Measurements from ENCODE around the gene HDC.

Gene HDC

GRCh38 chr15:50229336-50229735 is 36.2 kb downstream of the HDC start:
- H4K20me1 ChIP-seq = no peaks in the 10 kb centered on the region
- peaks cover 7% of the 10 kb centered on the region; the same call in 1 of the 2 replicates for H3K4me1 ChIP-seq
- TF ChIP-seq Cebpa-rat (IDR thresholded peaks at IDR 0.05) = no peak

DNA sequence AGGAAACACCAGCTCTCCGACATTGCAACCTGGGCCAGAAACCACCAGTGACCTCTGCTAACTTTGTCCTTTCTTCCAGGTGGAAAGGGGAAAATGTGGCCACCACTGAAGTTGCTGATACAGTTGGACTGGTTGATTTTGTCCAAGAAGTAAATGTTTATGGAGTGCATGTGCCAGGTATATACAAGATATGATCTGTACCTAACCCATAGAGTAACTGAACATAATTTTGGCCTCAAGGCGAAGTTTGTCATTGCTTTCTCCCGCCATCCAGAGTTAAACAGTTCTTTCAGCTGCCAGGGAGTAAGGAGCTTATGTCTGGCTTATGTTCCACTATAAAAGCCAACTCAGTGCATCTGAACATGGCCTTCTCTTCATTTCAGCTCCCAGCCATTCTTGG is 36.7 kb downstream of the HDC start:
- H3K4me3 ChIP-seq = no peak overlapping the region
- no peak overlapping the region for H3K4me2 ChIP-seq
- no peak for TF ChIP-seq Cebpa-rat (IDR thresholded peaks at IDR 0.05)
- no peaks in the 10 kb centered on the region for H4K20me1 ChIP-seq
- no peaks in the 10 kb centered on the region for H3K27me3 ChIP-seq
- H3K27ac ChIP-seq = no peak overlapping the region
- H3K36me3 ChIP-seq = peaks cover 80% of the 10 kb centered on the region
- peaks cover 7% of the 10 kb centered on the region; the same call in 1 of the 2 replicates for H3K4me1 ChIP-seq
- no peaks in the 10 kb centered on the region for H3K9me3 ChIP-seq
- H3K9ac ChIP-seq = no peak overlapping the region

More at GRCh38 chr15:50229336-50229735, 36.2 kb downstream of the HDC start:
- no peaks in the 10 kb centered on the region for H3K9me3 ChIP-seq
- H3K4me3 ChIP-seq = no peak overlapping the region
- H3K27me3 ChIP-seq = no peaks in the 10 kb centered on the region
- no peak overlapping the region for H3K9ac ChIP-seq
- no peak overlapping the region for H3K4me2 ChIP-seq
- H3K27ac ChIP-seq = no peak overlapping the region
- peaks cover 80% of the 10 kb centered on the region for H3K36me3 ChIP-seq

DNA sequence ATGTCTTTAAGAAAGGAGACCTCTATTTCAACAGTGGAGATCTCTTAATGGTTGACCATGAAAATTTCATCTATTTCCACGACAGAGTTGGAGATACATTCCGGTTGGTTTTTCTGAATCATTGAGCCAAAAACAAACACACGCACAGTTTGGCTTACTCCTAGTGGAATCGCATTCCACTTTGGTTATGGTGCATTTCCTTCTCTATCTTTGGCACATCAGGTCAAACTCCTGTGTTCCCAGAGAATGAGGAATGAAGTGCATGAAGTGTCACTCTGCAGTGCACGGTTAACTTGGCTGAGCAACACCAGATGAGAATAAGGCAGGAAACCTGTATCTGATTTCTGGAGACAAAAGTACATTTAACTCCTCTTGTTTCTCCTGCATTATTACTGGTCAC is 38.5 kb downstream of the HDC start:
- Histone ChIP-seq H3K27me3 (no peaks in the 10 kb centered on the region), H3K9ac (no peak overlapping the region), H4K20me1 (no peaks in the 10 kb centered on the region), H3K4me3 (no peak overlapping the region), H3K9me3 (no peaks in the 10 kb centered on the region), H3K36me3 (peaks cover 78% of the 10 kb centered on the region), H3K27ac (no peak overlapping the region), H3K4me2 (no peak overlapping the region), H3K4me1 (peaks cover 11% of the 10 kb centered on the region)
- no peak for TF ChIP-seq Cebpa-rat (IDR thresholded peaks at IDR 0.05)

- H3K9me3 ChIP-seq = no peaks in the 10 kb centered on the region
- H3K4me1 ChIP-seq = peaks cover 11% of the 10 kb centered on the region
- no peaks in the 10 kb centered on the region for H3K27me3 ChIP-seq
- no peak overlapping the region for H3K9ac ChIP-seq
- H4K20me1 ChIP-seq = no peaks in the 10 kb centered on the region
- TF ChIP-seq Cebpa-rat (IDR thresholded peaks at IDR 0.05) = no peak; the same call in 1 of the 2 replicates
- H3K36me3 ChIP-seq = peaks cover 78% of the 10 kb centered on the region
- no peak overlapping the region for H3K27ac ChIP-seq
- H3K4me3 ChIP-seq = no peak overlapping the region
- H3K4me2 ChIP-seq = no peak overlapping the region
Observed at GRCh38 chr15:50225938-50226337, 39.6 kb downstream of the HDC start.

- Histone ChIP-seq H3K4me1 (peaks cover 11% of the 10 kb centered on the region), H3K4me3 (no peak overlapping the region), H3K4me2 (no peak overlapping the region), H4K20me1 (no peaks in the 10 kb centered on the region), H3K9me3 (no peaks in the 10 kb centered on the region), H3K36me3 (peaks cover 79% of the 10 kb centered on the region), H3K27ac (no peak overlapping the region), H3K9ac (no peak overlapping the region), H3K27me3 (no peaks in the 10 kb centered on the region)
- no peak for TF ChIP-seq Cebpa-rat (IDR thresholded peaks at IDR 0.05)
Observed at GRCh38 chr15:50225057-50225456, 40.5 kb downstream of the HDC start.

- Histone ChIP-seq H3K27me3 (no peaks in the 10 kb centered on the region), H4K20me1 (no peaks in the 10 kb centered on the region), H3K4me3 (no peak overlapping the region), H3K27ac (no peak overlapping the region), H3K9me3 (no peaks in the 10 kb centered on the region), H3K4me2 (no peak overlapping the region), H3K36me3 (peaks cover 81% of the 10 kb centered on the region), H3K4me1 (peaks cover 11% of the 10 kb centered on the region), H3K9ac (no peak overlapping the region)
- TF ChIP-seq Cebpa-rat (IDR thresholded peaks at IDR 0.05) = no peak
Observed at GRCh38 chr15:50224606-50225005, 40.9 kb downstream of the HDC start.

GRCh38 chr15:50222181-50222580 is 43.3 kb downstream of the HDC start:
- Histone ChIP-seq H3K27me3 (no peaks in the 10 kb centered on the region), H3K4me1 (peaks cover 11% of the 10 kb centered on the region), H3K4me2 (peak overlapping the region; percentile 44), H3K9ac (no peak overlapping the region), H3K9me3 (no peaks in the 10 kb centered on the region), H3K4me3 (no peak overlapping the region), H3K27ac (0 out of 2 replicates have a peak overlapping the region, but pooled peaks have one; percentile 3), H3K36me3 (peaks cover 63% of the 10 kb centered on the region), H4K20me1 (no peaks in the 10 kb centered on the region)
- no peak for TF ChIP-seq Cebpa-rat (IDR thresholded peaks at IDR 0.05)

DNA sequence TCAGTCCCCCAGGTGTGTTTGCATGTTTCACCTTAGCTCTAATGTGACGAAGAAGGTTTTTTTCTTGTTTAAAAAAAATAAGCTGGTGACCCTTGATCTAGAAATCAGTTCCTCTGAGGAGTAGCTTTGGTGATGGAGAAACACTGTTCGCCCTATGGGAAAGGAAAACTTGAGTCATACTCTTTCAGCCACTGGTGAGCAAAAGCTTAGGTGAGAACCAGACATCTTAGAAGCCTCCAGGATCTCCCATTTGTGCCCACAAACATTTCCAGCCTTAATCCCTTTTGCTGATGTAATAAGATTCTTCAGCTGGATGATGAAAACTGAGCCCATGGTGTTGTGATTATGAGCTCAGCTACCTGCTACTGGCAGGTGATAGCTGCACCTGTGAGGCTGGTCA is 45.7 kb downstream of the HDC start:
- no peak overlapping the region for H3K4me2 ChIP-seq
- H3K9ac ChIP-seq = no peak overlapping the region
- H3K4me3 ChIP-seq = no peak overlapping the region
- peaks cover 50% of the 10 kb centered on the region for H3K36me3 ChIP-seq
- TF ChIP-seq Cebpa-rat (IDR thresholded peaks at IDR 0.05) = no peak
- H3K27me3 ChIP-seq = no peaks in the 10 kb centered on the region
- H4K20me1 ChIP-seq = no peaks in the 10 kb centered on the region
- no peaks in the 10 kb centered on the region for H3K9me3 ChIP-seq
- peaks cover 11% of the 10 kb centered on the region for H3K4me1 ChIP-seq
- H3K27ac ChIP-seq = no peak overlapping the region

GRCh38 chr15:50218691-50219090 is 46.8 kb downstream of the HDC start:
- Histone ChIP-seq H3K4me1 (peaks cover 11% of the 10 kb centered on the region), H4K20me1 (no peaks in the 10 kb centered on the region), H3K9ac (no peak overlapping the region), H3K27me3 (no peaks in the 10 kb centered on the region), H3K9me3 (no peaks in the 10 kb centered on the region), H3K4me2 (no peak overlapping the region), H3K36me3 (peaks cover 38% of the 10 kb centered on the region), H3K27ac (no peak overlapping the region), H3K4me3 (no peak overlapping the region)
- no peak for TF ChIP-seq Cebpa-rat (IDR thresholded peaks at IDR 0.05)

GRCh38 chr15:50218291-50218690 is 47.2 kb downstream of the HDC start:
- peaks cover 34% of the 10 kb centered on the region for H3K36me3 ChIP-seq
- H4K20me1 ChIP-seq = no peaks in the 10 kb centered on the region
- H3K27me3 ChIP-seq = no peaks in the 10 kb centered on the region
- H3K4me3 ChIP-seq = no peak overlapping the region
- H3K27ac ChIP-seq = no peak overlapping the region
- TF ChIP-seq Cebpa-rat (IDR thresholded peaks at IDR 0.05) = no peak
- H3K4me1 ChIP-seq = peaks cover 11% of the 10 kb centered on the region
- H3K9me3 ChIP-seq = no peaks in the 10 kb centered on the region
- H3K9ac ChIP-seq = no peak overlapping the region
- H3K4me2 ChIP-seq = no peak overlapping the region

Data from BLaER1 (cell line).